HL-60 (cell line): ENCODE results near the gene CYS1.

Source experiments
- CTCF ChIP-seq: IDR thresholded peaks from one replicate; pipeline ENCODE4 v1.5.1; 2011; ENCODE audit warnings: low read length, control low read depth, inconsistent platforms; ENCODE audit not compliant: insufficient read depth
- GABPA ChIP-seq: IDR thresholded peaks from 2 replicates; pipeline ENCODE4 v1.6.1; 2012; ENCODE audit warnings: low read depth
- POLR2AphosphoS5 ChIP-seq: IDR thresholded peaks from 2 replicates; pipeline ENCODE4 v1.6.1; 2012; ENCODE audit warnings: low read depth
- REST ChIP-seq: IDR thresholded peaks from 2 replicates; pipeline ENCODE4 v1.6.1; 2012; ENCODE audit warnings: low read depth; ENCODE audit not compliant: insufficient replicate concordance

- no peak for TF ChIP-seq CTCF
- no peak for TF ChIP-seq REST
- TF ChIP-seq POLR2AphosphoS5: no peak
- TF ChIP-seq GABPA: no peak
Measured at GRCh38 chr2:10076988-10077527, 3.2 kb downstream of the CYS1 start.
